ENCODE data around the gene KLK7. TPM values are rescaled to one million over a fixed set of nuclear protein-coding genes. Genes with fewer than 3 reads are reported as not detected.

Gene KLK7
- total RNA-seq, 1 experiment from 2014 or later = not detected

- Histone ChIP-seq H3K9me3 (ENCODE audit: low read depth, low read length, poor library complexity, severe bottlenecking) (no peaks in the 10 kb centered on the region), H3K4me3 (ENCODE audit: low read depth, low read length, poor library complexity, severe bottlenecking) (no peak overlapping the region), H3K27me3 (replicated peaks; ENCODE audit: insufficient read depth, low read depth, low read length, poor library complexity) (peaks cover 14% of the 10 kb centered on the region), H3K36me3 (ENCODE audit: insufficient read depth, low read length, poor library complexity, severe bottlenecking) (no peaks in the 10 kb centered on the region), H3K4me1 (ENCODE audit: insufficient read depth, low read length, poor library complexity, severe bottlenecking) (no peaks in the 10 kb centered on the region), H3K27ac (ENCODE audit: low read depth, low read length, poor library complexity, severe bottlenecking) (no peak overlapping the region)
- intact Hi-C loops (cut with micrococcal nuclease; ENCODE audit: unreplicated experiment) = no loop called here
- BruUV-seq (replicated peaks) = no TSS peak
- TF ChIP-seq EZH2 (IDR thresholded peaks at IDR 0.05; ENCODE audit: borderline replicate concordance, low read depth, low read length, poor library complexity, severe bottlenecking) (no peak), CTCF (conservative IDR thresholded peaks at IDR 0.05; ENCODE audit: low read depth, low read length) (no peak)
- POLR2A ChIA-PET (ENCODE audit: low non-redundant PET) = no interaction called here
- CTCF ChIA-PET = interaction anchor here (1.2 kb wide), 1 partner anchor 15 kb away, joined by 3 read pairs; no protein-coding TSS in a partner anchor
- DNase-seq (ENCODE audit: low spot score) = no peak
Observed at GRCh38 chr19:51002089-51002532, 18.4 kb upstream of the KLK7 start.

- ChIA-PET POLR2A (ENCODE audit: low non-redundant PET) (no interaction called here), CTCF (no interaction called here)
- H3K27me3 ChIP-seq (replicated peaks; ENCODE audit: insufficient read depth, low read depth, low read length, poor library complexity) = peaks cover 10% of the 10 kb centered on the region
- no peak within 1 kb of the TSS for H3K27ac ChIP-seq (ENCODE audit: low read depth, low read length, poor library complexity, severe bottlenecking)
- TF ChIP-seq EZH2 (IDR thresholded peaks at IDR 0.05; ENCODE audit: borderline replicate concordance, low read depth, low read length, poor library complexity, severe bottlenecking) (no peak), CTCF (conservative IDR thresholded peaks at IDR 0.05; ENCODE audit: low read depth, low read length) (no peak)
- no peak for DNase-seq (ENCODE audit: low spot score)
- intact Hi-C loops (cut with micrococcal nuclease; ENCODE audit: unreplicated experiment) = no loop called here
- no peaks in the 10 kb centered on the region for H3K4me1 ChIP-seq (ENCODE audit: insufficient read depth, low read length, poor library complexity, severe bottlenecking)
- no TSS peak for BruUV-seq (replicated peaks)
- no peak within 1 kb of the TSS for H3K4me3 ChIP-seq (ENCODE audit: low read depth, low read length, poor library complexity, severe bottlenecking)
- no peaks in the 10 kb centered on the region for H3K36me3 ChIP-seq (ENCODE audit: insufficient read depth, low read length, poor library complexity, severe bottlenecking)
- no peaks in the 10 kb centered on the region for H3K9me3 ChIP-seq (ENCODE audit: low read depth, low read length, poor library complexity, severe bottlenecking)
Observed at GRCh38 chr19:51001515-51001914, 17.8 kb upstream of the KLK7 start, which contains the start of gene KLK8. Gene KLK8 (minus strand): TSS chr19:51001604. CDS start chr19:51001167, 437 bp downstream.

GRCh38 chr19:51000981-51001380, 17.3 kb upstream of the KLK7 start:
- BruUV-seq (replicated peaks) = no TSS peak
- Histone ChIP-seq H3K9me3 (ENCODE audit: low read depth, low read length, poor library complexity, severe bottlenecking) (no peaks in the 10 kb centered on the region), H3K27ac (ENCODE audit: low read depth, low read length, poor library complexity, severe bottlenecking) (no peak overlapping the region), H3K4me1 (ENCODE audit: insufficient read depth, low read length, poor library complexity, severe bottlenecking) (no peaks in the 10 kb centered on the region), H3K36me3 (ENCODE audit: insufficient read depth, low read length, poor library complexity, severe bottlenecking) (no peaks in the 10 kb centered on the region), H3K27me3 (replicated peaks; ENCODE audit: insufficient read depth, low read depth, low read length, poor library complexity) (peaks cover 10% of the 10 kb centered on the region), H3K4me3 (ENCODE audit: low read depth, low read length, poor library complexity, severe bottlenecking) (no peak overlapping the region)
- no peak for DNase-seq (ENCODE audit: low spot score)
- TF ChIP-seq CTCF (conservative IDR thresholded peaks at IDR 0.05; ENCODE audit: low read depth, low read length) (no peak), EZH2 (IDR thresholded peaks at IDR 0.05; ENCODE audit: borderline replicate concordance, low read depth, low read length, poor library complexity, severe bottlenecking) (no peak)
- CTCF ChIA-PET = no interaction called here
- POLR2A ChIA-PET (ENCODE audit: low non-redundant PET) = no interaction called here
- intact Hi-C loops (cut with micrococcal nuclease; ENCODE audit: unreplicated experiment) = no loop called here
